HepG2 (cell line): Measurements from ENCODE around the gene HEMK1. TPM values are rescaled to one million over a fixed set of nuclear protein-coding genes. Genes with fewer than 3 reads are reported as not detected.

Source experiments
- AGO2 ChIP-seq: fragments of 200-400 bp; formaldehyde crosslinking; optimal IDR thresholded peaks from 2 replicates; pipeline ENCODE3; 2017; ENCODE audit warnings: mild to moderate bottlenecking, low read depth, low read length, moderate library complexity
- ASH2L ChIP-seq: fragments of 300-600, 200-600 bp; sonication (generic); IDR thresholded peaks from 2 replicates; pipeline ENCODE4 v1.7.0; 2017; ENCODE audit warnings: low read depth, mild to moderate bottlenecking, moderate library complexity, mixed read lengths, low read length; ENCODE audit not compliant: insufficient read length
- CBFB ChIP-seq: sonication (generic); formaldehyde crosslinking; IDR thresholded peaks from 2 replicates; pipeline ENCODE4 v1.4.0; 2020; ENCODE audit warnings: missing genetic modification reagents
- DMTF1 ChIP-seq: sonication (generic); formaldehyde crosslinking; IDR thresholded peaks from 2 replicates; pipeline ENCODE4 v1.4.0; 2020; ENCODE audit warnings: mild to moderate bottlenecking, missing genetic modification reagents
- FOXO1 ChIP-seq: sonication (generic); formaldehyde crosslinking; IDR thresholded peaks from 2 replicates; pipeline ENCODE4 v1.4.0; 2020; ENCODE audit warnings: missing genetic modification reagents
- HNF4A ChIP-seq: sonication (generic); formaldehyde crosslinking; IDR thresholded peaks from 2 replicates; pipeline ENCODE4 v1.4.0; 2020; ENCODE audit warnings: missing genetic modification reagents
- HNRNPK ChIP-seq: fragments of 200-400 bp; formaldehyde crosslinking; IDR thresholded peaks from 2 replicates; pipeline ENCODE4 v1.6.1; 2018; ENCODE audit warnings: low read length, low read depth, moderate library complexity, mild to moderate bottlenecking; ENCODE audit not compliant: poor library complexity, severe bottlenecking
- JUND ChIP-seq: sonication (generic); formaldehyde crosslinking; IDR thresholded peaks from 2 replicates; pipeline ENCODE4 v1.8.0; 2022; ENCODE audit warnings: mild to moderate bottlenecking, missing genetic modification reagents
- KMT2A ChIP-seq: sonication (generic); formaldehyde crosslinking; IDR thresholded peaks from 2 replicates; pipeline ENCODE4 v1.4.0; 2020; ENCODE audit warnings: missing genetic modification reagents
- MAZ ChIP-seq, 2 experiments: sonication (generic) in 1 of 2; formaldehyde crosslinking in 1 of 2; IDR thresholded peaks; 2 replicates each; pipeline versions ENCODE4 v1.5.0 to v1.6.1; 2012 to 2020; ENCODE audit warnings: low read depth in 2 of 2, mild to moderate bottlenecking in 2 of 2, borderline replicate concordance in 1 of 2, improper control_type of control experiment in 1 of 2, low read length in 1 of 2, missing genetic modification reagents in 1 of 2, moderate library complexity in 1 of 2
- PHF21A ChIP-seq: sonication (generic); formaldehyde crosslinking; IDR thresholded peaks from 2 replicates; pipeline ENCODE4 v1.5.0; 2020; ENCODE audit warnings: mild to moderate bottlenecking, missing genetic modification reagents
- SRY ChIP-seq: sonication (generic); formaldehyde crosslinking; IDR thresholded peaks from 2 replicates; pipeline ENCODE4 v1.8.0; 2022; ENCODE audit warnings: mild to moderate bottlenecking, missing genetic modification reagents
- ZFP82 ChIP-seq: sonication (generic); formaldehyde crosslinking; IDR thresholded peaks from 2 replicates; pipeline ENCODE4 v1.5.1; 2020; ENCODE audit warnings: mild to moderate bottlenecking, missing genetic modification reagents, borderline replicate concordance
- ZNF260 ChIP-seq: sonication (generic); formaldehyde crosslinking; IDR thresholded peaks from 2 replicates; pipeline ENCODE4 v1.4.0; 2020; ENCODE audit warnings: missing genetic modification reagents, low read depth, mild to moderate bottlenecking, borderline replicate concordance
- ZNF292 ChIP-seq: sonication (generic); formaldehyde crosslinking; IDR thresholded peaks from 2 replicates; pipeline ENCODE4 v1.8.1; 2022; ENCODE audit warnings: mild to moderate bottlenecking, low read depth, missing genetic modification reagents, borderline replicate concordance
- ZNF383 ChIP-seq: sonication (generic); formaldehyde crosslinking; IDR thresholded peaks from 2 replicates; pipeline ENCODE4 v1.4.0; 2020; ENCODE audit warnings: missing genetic modification reagents, mild to moderate bottlenecking, borderline replicate concordance
- ZNF501 ChIP-seq: sonication (generic); formaldehyde crosslinking; IDR thresholded peaks from 2 replicates; pipeline ENCODE4 v1.5.1; 2020; ENCODE audit warnings: mild to moderate bottlenecking, moderate library complexity, missing genetic modification reagents
- ZNF614 ChIP-seq: IDR thresholded peaks from 2 replicates; pipeline ENCODE4 v1.6.1; 2018; ENCODE audit warnings: missing biosample characterization, missing genetic modification reagents, inconsistent platforms, borderline replicate concordance
- ZNF644 ChIP-seq: IDR thresholded peaks from 2 replicates; pipeline ENCODE4 v1.6.1; 2016; ENCODE audit warnings: low read depth
- ZNF776 ChIP-seq: sonication (generic); formaldehyde crosslinking; IDR thresholded peaks from 2 replicates; pipeline ENCODE4 v1.4.0; 2020; ENCODE audit warnings: mild to moderate bottlenecking, missing genetic modification reagents
- ZSCAN25 ChIP-seq: sonication (generic); formaldehyde crosslinking; IDR thresholded peaks from 2 replicates; pipeline ENCODE4 v1.8.0; 2022; ENCODE audit warnings: mild to moderate bottlenecking, missing genetic modification reagents
- polyA plus RNA-seq, 8 experiments: library from polyadenylated mRNA; depleted of rRNA in 3 of 8; stranded (reverse) in 7 of 8; unstranded in 1 of 8; fragments of >200 nt; fragmentation: Illumina TruSeq in 4 of 8; extraction: Trizol in 4 of 8; gene quantifications; 2 replicates each; pipeline versions ENCODE4 v1.2.1 to v1.2.3, GENCODE V29; 2011 to 2016; ENCODE audit warnings: low read depth in 4 of 8, missing spikeins in 1 of 8, mixed read lengths in 1 of 8; ENCODE audit not compliant: insufficient read depth in 1 of 8
- total RNA-seq, 5 experiments: library from RNA; depleted of rRNA; stranded (reverse); fragments of >200 nt; fragmentation: Illumina TruSeq; extraction: Trizol; gene quantifications; 2 replicates each; pipeline ENCODE4 v1.2.3, GENCODE V29; 2016; ENCODE audit warnings: low read depth in 1 of 5
- TF ChIP-seq, protein P1 (sequence below): IDR thresholded peaks from 2 replicates; pipeline ENCODE4 v1.6.1; 2016
- TF ChIP-seq, protein P2 (sequence below): sonication (generic); formaldehyde crosslinking; IDR thresholded peaks from 2 replicates; pipeline ENCODE4 v1.4.0; 2020; ENCODE audit warnings: missing genetic modification reagents

Gene HEMK1
- total and polyA plus RNA-seq, 2 of the 13 experiments (the other 11 are each of a cell fraction or from before 2014, with no cell fraction given): 9.8 to 12.6 TPM

DNA sequence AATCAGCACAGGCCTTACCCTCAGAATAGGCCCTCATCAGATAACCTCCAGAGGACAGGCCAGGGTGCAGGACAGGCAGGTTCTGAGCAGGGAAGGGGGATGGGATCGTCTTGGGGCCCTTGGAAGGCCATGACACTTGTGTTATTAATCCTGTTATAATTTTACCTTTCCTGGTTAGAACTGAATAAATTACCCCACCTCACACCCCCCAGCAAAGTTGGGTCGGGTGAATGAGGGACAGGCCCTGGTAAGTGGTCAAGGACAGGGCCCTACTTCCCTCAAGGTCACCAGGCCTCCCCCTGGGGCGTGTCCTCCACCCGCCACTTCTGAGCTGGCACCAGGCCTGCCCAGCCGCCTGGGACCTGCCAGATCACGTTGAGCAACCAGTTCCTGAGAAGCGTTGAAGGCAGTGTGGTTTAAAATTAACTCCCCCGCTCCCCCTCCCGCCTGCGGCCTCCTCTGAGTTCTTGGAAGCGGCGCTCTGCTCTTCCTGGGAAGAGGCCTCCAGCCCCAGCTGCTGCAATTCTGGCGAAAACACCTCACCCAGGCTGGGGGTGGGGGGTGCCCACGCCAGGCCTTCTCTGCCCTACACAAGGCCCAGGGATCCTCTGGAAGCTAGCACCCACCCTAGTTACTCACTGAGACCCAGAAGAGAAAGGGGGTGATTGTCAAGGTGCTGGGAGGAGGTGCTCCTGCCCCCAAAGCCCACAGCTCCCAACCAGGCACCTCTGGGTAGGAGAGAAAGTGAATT is 31.7 kb downstream of the HEMK1 start (continued):
- no peak for TF ChIP-seq ZNF383 (CRISPR knock-in tag)
- no peak for TF ChIP-seq ZNF260 (CRISPR knock-in tag)
- TF ChIP-seq DMTF1 (CRISPR knock-in tag): no peak
- peak; percentile 58; the same call in 1 of the 2 replicates for TF ChIP-seq MAZ (IDR thresholded peaks at IDR 0.05; ENCODE audit: borderline replicate concordance, low read depth, low read length)
- peak; percentile 85 for TF ChIP-seq MAZ (CRISPR knock-in tag; IDR thresholded peaks at IDR 0.05; ENCODE audit: low read depth)
- peak; percentile 95 for TF ChIP-seq PHF21A
- TF ChIP-seq ASH2L: peak; percentile 40
- peak; percentile 72; the same call in 1 of the 2 replicates for TF ChIP-seq CBFB
- TF ChIP-seq ZNF292 (CRISPR knock-in tag): peak; percentile 81
- no peak; the same call in 1 of the 2 replicates for TF ChIP-seq ZSCAN25 (CRISPR knock-in tag)
- peak; percentile 77 for TF ChIP-seq HNF4A
- TF ChIP-seq ZFP82 (CRISPR knock-in tag): peak; percentile 93
- TF ChIP-seq ZNF776: no peak
- TF ChIP-seq HNRNPK: no peak
- TF ChIP-seq, protein P1, sequence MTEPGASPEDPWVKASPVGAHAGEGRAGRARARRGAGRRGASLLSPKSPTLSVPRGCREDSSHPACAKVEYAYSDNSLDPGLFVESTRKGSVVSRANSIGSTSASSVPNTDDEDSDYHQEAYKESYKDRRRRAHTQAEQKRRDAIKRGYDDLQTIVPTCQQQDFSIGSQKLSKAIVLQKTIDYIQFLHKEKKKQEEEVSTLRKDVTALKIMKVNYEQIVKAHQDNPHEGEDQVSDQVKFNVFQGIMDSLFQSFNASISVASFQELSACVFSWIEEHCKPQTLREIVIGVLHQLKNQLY (CRISPR knock-in tag): peak; percentile 91
- TF ChIP-seq ZNF501: peak; percentile 62; the same call in 1 of the 2 replicates
- peak; percentile 63; the same call in 1 of the 2 replicates for TF ChIP-seq FOXO1
- TF ChIP-seq, protein P2, sequence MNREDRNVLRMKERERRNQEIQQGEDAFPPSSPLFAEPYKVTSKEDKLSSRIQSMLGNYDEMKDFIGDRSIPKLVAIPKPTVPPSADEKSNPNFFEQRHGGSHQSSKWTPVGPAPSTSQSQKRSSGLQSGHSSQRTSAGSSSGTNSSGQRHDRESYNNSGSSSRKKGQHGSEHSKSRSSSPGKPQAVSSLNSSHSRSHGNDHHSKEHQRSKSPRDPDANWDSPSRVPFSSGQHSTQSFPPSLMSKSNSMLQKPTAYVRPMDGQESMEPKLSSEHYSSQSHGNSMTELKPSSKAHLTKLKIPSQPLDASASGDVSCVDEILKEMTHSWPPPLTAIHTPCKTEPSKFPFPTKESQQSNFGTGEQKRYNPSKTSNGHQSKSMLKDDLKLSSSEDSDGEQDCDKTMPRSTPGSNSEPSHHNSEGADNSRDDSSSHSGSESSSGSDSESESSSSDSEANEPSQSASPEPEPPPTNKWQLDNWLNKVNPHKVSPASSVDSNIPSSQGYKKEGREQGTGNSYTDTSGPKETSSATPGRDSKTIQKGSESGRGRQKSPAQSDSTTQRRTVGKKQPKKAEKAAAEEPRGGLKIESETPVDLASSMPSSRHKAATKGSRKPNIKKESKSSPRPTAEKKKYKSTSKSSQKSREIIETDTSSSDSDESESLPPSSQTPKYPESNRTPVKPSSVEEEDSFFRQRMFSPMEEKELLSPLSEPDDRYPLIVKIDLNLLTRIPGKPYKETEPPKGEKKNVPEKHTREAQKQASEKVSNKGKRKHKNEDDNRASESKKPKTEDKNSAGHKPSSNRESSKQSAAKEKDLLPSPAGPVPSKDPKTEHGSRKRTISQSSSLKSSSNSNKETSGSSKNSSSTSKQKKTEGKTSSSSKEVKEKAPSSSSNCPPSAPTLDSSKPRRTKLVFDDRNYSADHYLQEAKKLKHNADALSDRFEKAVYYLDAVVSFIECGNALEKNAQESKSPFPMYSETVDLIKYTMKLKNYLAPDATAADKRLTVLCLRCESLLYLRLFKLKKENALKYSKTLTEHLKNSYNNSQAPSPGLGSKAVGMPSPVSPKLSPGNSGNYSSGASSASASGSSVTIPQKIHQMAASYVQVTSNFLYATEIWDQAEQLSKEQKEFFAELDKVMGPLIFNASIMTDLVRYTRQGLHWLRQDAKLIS: no peak
- TF ChIP-seq KMT2A (CRISPR knock-in tag): no peak
- 0 out of 2 replicates have a peak, but pooled peaks have one; percentile 46 for TF ChIP-seq SRY (CRISPR knock-in tag)
- peak; percentile 64; the same call in 1 of the 2 replicates for TF ChIP-seq JUND
- TF ChIP-seq ZNF644: peak; percentile 53; the same call in 1 of the 2 replicates
- TF ChIP-seq ZNF614 (CRISPR knock-in tag): peak; percentile 45; the same call in 1 of the 2 replicates
- peak; percentile 52 for TF ChIP-seq AGO2
